GM12873 (cell line): ENCODE measurements around the gene SGCA.

ENCODE experiments used
- CTCF ChIP-seq: IDR thresholded peaks from 2 replicates; pipeline ENCODE4 v1.5.1; 2012; ENCODE audit warnings: low read depth, mild to moderate bottlenecking, moderate library complexity, low read length, control low read depth; ENCODE audit not compliant: insufficient read depth; ENCODE audit errors: missing control alignments

Gene SGCA

GRCh38 chr17:50206604-50207293 lies 40.9 kb downstream of the SGCA start:
- no peak for TF ChIP-seq CTCF

- TF ChIP-seq CTCF, result no peak
Measured at GRCh38 chr17:50207315-50207714, 41.5 kb downstream of the SGCA start.

- no peak for TF ChIP-seq CTCF
Measured at GRCh38 chr17:50207792-50208567, 42.2 kb downstream of the SGCA start.

GRCh38 chr17:50208611-50209061 lies 42.8 kb downstream of the SGCA start:
- TF ChIP-seq CTCF, result no peak

GRCh38 chr17:50209133-50209471 lies 43.3 kb downstream of the SGCA start:
- TF ChIP-seq CTCF, result no peak

GRCh38 chr17:50209472-50210239 lies 43.9 kb downstream of the SGCA start:
- TF ChIP-seq CTCF, result no peak
